ENCODE measurements around the gene LY6G6C.

- TF ChIP-seq POLR2A (IDR thresholded peaks at IDR 0.05) (peak in 2 of 4 donors; percentile 31 to 83), CTCF (IDR thresholded peaks at IDR 0.05) (peak in 2 of 6 experiments; percentile 1 to 3)
Observed at GRCh38 chr6:31739639-31740396, 18.3 kb upstream of the LY6G6C start, which contains the start of gene MSH5.
